ENCODE results near the gene CTU2. TPM values are rescaled to one million over a fixed set of nuclear protein-coding genes. Genes with fewer than 3 reads are reported as not detected.

The CTU2 gene
- total RNA-seq, 4 donors from 2014 or later = 6.0 to 19.9 (median 10.7) TPM

- H3K4me3 ChIP-seq = no peak overlapping the region
- TF ChIP-seq POLR2AphosphoS5 (IDR thresholded peaks at IDR 0.05) (no peak), EP300 (IDR thresholded peaks at IDR 0.05) (no peak), POLR2A (IDR thresholded peaks at IDR 0.05) (no peak), CTCF (IDR thresholded peaks at IDR 0.05) (no peak)
- no peaks in the 10 kb centered on the region for H3K9me3 ChIP-seq
- ATAC-seq = no peak
- 73 to 90% methylated on average over 6 to 8 of the region's 26 CpGs for WGBS, 2 donors (ENCODE audit: low coverage in 1 of 2)
- H3K4me1 ChIP-seq = peaks cover 0 to 2% (median 0%) of the 10 kb centered on the region in 3 donors
- H3K36me3 ChIP-seq = peaks cover 0 to 21% of the 10 kb centered on the region in 2 donors
- no peak overlapping the region for H3K27ac ChIP-seq
- peaks cover 58% of the 10 kb centered on the region for H3K27me3 ChIP-seq
Measured at GRCh38 chr16:88691924-88692560, 14.3 kb upstream of the CTU2 start.

DNA sequence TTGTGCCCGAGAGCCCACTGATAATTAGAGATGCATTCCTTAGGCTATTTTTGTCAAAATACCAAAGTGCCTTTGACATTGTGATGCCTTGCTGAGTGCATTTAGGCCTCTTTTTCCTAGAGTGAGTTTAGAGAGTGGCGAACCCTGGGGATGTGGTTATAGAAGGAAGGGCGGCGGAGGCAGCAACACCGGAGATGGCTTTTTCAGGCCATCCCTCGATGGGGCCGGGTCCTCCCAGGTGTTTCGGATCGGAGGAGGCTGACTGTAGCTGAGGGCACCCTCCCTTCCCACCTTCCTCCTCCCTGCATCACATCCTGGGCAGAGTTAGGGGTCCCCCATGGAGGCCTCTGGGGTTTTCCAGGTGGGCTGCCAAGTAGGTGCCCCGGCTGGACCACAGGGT is 13.4 kb upstream of the CTU2 start:
- Histone ChIP-seq H3K4me1 (no peaks in the 10 kb centered on the region), H3K27ac (no peak overlapping the region), H3K9me3 (no peaks in the 10 kb centered on the region), H3K27me3 (peaks cover 50% of the 10 kb centered on the region), H3K4me3 (no peak overlapping the region), H3K36me3 (peaks cover 0 to 29% of the 10 kb centered on the region in 2 donors)
- WGBS, 2 donors (ENCODE audit: low coverage in 1 of 2) = 80% methylated on average over 2 of the region's 10 CpGs; no CpG with 5 or more reads in 1 of the 2 donors
- no peak for TF ChIP-seq POLR2A (IDR thresholded peaks at IDR 0.05)
- TF ChIP-seq POLR2AphosphoS5 (IDR thresholded peaks at IDR 0.05) = no peak
- no peak for TF ChIP-seq CTCF (IDR thresholded peaks at IDR 0.05)
- no peak for TF ChIP-seq EP300 (IDR thresholded peaks at IDR 0.05)
- ATAC-seq = no peak

DNA sequence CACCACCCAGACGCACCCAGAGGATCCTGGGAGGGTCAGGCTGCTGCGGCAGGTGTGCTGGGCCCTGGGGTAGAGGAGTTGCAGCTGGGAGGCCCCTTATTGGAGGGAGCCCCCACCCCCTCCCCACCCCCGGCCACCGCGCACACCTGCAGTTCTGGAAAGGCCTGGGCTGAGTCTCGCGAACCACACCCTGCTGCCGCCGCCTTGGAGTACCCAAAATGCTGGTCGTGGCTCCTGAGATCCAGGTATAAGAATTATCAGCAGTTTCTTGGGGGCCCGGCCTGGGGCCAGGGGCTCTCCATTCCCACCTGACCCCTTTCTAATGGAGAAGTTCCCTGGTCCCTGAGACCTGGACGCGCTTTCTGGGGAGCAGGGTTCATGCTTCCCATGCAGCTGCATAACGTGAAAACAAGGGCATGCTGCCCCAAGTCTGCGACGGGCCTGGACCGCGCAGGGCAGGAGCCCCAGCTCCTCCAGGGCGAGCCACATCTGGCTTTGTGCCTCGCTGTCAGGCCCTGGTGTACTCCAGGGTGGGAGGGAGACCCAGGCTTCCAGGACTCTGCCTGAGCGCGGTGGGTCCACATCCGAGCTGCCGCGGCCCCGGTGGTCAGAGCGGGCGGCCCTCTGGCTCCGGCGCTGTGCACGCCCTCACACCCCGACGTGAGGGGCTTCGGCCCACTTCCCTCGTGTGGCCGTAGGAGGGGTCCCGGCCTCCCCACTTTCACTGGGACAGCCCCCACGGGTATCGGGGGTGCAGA is 12.7 kb upstream of the CTU2 start:
- Histone ChIP-seq H3K4me3 (no peak overlapping the region), H3K36me3 (peaks cover 0 to 37% of the 10 kb centered on the region in 2 donors), H3K27me3 (peaks cover 42% of the 10 kb centered on the region), H3K27ac (no peak overlapping the region), H3K4me1 (no peaks in the 10 kb centered on the region), H3K9me3 (no peaks in the 10 kb centered on the region)
- 80 to 85% methylated on average over 1 to 6 of the region's 39 CpGs for WGBS, 2 donors (ENCODE audit: low coverage in 1 of 2)
- no peak for ATAC-seq
- TF ChIP-seq POLR2A (IDR thresholded peaks at IDR 0.05) = no peak
- no peak for TF ChIP-seq POLR2AphosphoS5 (IDR thresholded peaks at IDR 0.05)
- TF ChIP-seq EP300 (IDR thresholded peaks at IDR 0.05) = no peak
- TF ChIP-seq CTCF (IDR thresholded peaks at IDR 0.05) = no peak

- no peak for ATAC-seq
- no peak for TF ChIP-seq CTCF (IDR thresholded peaks at IDR 0.05)
- no peak for TF ChIP-seq POLR2A (IDR thresholded peaks at IDR 0.05)
- no peak for TF ChIP-seq POLR2AphosphoS5 (IDR thresholded peaks at IDR 0.05)
- no peak for TF ChIP-seq EP300 (IDR thresholded peaks at IDR 0.05)
- no CpG with 5 or more reads among the region's 37 CpGs for WGBS, 2 donors (ENCODE audit: low coverage in 1 of 2)
- Histone ChIP-seq H3K27me3 (peaks cover 34% of the 10 kb centered on the region), H3K4me1 (no peaks in the 10 kb centered on the region), H3K4me3 (no peak overlapping the region), H3K27ac (no peak overlapping the region), H3K9me3 (no peaks in the 10 kb centered on the region), H3K36me3 (peaks cover 0 to 45% of the 10 kb centered on the region in 2 donors)
Measured at GRCh38 chr16:88694221-88695087, 11.8 kb upstream of the CTU2 start.

All from gastroesophageal sphincter (tissue), 4 donors.